Measurements from ENCODE around the gene ARHGAP42.

Gene ARHGAP42

DNA sequence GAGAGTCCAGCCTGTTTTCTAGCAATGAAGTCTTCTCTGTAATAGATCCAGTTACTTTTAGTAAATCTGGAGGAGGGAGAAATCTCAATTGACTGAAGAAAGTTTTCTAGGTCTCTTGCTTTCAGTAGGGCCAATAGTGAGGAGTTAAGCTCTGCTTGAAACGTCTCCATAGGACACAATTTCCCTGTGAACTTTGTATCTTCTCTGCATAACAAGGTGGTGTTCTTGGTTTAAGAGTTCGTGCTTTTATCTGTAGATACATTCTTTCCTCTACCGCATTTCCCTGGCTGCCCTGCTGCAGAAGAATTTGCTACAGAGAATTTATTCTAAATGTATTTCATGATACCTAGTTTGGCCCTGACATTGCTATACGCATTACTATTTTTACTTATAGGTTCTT lies 183.1 kb downstream of the ARHGAP42 start:
- no peak for DNase-seq (ENCODE audit: low read depth)
- TF ChIP-seq CTCF (IDR thresholded peaks at IDR 0.05; ENCODE audit: control insufficient read depth, insufficient read depth, low read depth, low read length, missing control alignments), result no peak
- H3K4me3 ChIP-seq (ENCODE audit: control insufficient read depth, low read depth, low read length), result no peak overlapping the region

DNA sequence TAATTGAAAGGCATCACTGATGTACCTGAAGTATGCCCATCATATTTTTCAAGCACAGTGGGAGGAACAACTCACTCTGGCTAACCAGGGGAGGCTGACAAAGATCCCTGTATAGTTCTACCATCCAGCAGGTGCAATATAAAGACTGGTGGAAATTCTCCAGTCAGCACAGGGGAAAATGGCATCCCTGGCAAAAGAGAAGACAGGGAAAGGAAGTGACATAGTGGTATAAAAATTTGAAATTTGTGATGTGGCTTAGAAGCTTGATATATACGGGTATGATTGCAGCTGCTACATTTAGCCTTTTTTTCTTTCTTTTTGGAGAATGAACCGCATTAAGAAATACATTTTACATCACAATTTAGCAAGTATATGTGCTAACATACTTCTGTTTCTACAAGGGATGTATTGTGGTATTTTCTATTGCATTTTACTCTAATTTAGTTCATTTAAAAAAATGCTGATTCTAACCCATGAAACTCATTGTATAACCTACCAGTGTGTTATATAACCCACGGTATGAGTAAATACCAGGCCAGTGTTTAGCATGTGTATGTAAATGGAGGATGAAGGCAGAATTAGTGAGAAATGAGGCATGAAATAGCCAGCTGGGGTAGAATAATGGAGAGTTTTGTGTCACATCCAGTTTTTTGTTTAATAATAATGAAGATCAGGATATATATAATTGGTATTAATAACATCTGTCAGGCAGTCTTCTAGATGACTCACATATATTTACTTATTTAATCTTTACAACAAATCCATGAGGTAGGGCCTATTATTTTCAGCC lies 186.1 kb downstream of the ARHGAP42 start:
- H3K4me3 ChIP-seq (ENCODE audit: control insufficient read depth, low read depth, low read length), result no peak overlapping the region
- no peak for TF ChIP-seq CTCF (IDR thresholded peaks at IDR 0.05; ENCODE audit: control insufficient read depth, insufficient read depth, low read depth, low read length, missing control alignments)
- DNase-seq (ENCODE audit: low read depth), result no peak

DNA sequence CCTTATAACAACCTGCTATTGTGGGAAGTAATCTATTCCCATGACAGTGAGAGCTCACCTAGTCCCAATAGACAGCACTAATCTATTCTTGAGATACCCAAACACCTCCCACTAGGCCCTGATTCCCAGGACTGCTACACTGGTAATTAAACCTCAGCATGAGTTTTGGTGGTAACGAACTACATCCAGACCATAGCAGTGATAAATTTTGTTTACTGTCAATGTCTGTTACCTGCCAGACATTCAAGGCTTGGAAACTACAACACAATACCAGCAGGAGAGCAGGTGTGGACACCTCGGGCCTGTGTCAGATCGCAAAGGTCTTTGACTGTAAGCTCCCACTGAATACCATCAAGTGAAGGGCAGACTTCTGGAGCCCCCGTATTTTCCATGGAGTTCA lies 187.1 kb downstream of the ARHGAP42 start:
- no peak for TF ChIP-seq CTCF (IDR thresholded peaks at IDR 0.05; ENCODE audit: control insufficient read depth, insufficient read depth, low read depth, low read length, missing control alignments)

DNA sequence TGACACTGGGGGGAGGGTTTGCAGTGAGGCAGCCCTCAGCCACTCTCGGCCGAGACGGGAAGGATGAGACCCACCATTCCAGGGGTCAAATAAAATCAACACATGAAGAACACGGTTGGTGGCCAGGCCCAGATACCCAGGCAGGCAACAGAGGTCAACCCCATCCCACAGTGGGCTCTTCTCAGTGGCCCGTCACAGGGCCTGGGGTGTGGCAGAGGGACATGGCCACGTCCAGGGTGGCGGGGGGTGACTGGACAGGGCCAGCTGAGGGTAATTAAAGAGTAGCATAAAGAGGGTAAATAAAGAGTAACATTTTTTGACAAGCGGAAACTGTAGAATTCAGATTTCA lies 188.4 kb downstream of the ARHGAP42 start:
- no peak for TF ChIP-seq CTCF (IDR thresholded peaks at IDR 0.05; ENCODE audit: control insufficient read depth, insufficient read depth, low read depth, low read length, missing control alignments)
- H3K4me3 ChIP-seq (ENCODE audit: control insufficient read depth, low read depth, low read length), result no peak overlapping the region
- no peak for DNase-seq (ENCODE audit: low read depth)

More for the DNA sequence above, 187.1 kb downstream of the ARHGAP42 start:
- no peak for DNase-seq (ENCODE audit: low read depth)
- no peak overlapping the region for H3K4me3 ChIP-seq (ENCODE audit: control insufficient read depth, low read depth, low read length)

DNA sequence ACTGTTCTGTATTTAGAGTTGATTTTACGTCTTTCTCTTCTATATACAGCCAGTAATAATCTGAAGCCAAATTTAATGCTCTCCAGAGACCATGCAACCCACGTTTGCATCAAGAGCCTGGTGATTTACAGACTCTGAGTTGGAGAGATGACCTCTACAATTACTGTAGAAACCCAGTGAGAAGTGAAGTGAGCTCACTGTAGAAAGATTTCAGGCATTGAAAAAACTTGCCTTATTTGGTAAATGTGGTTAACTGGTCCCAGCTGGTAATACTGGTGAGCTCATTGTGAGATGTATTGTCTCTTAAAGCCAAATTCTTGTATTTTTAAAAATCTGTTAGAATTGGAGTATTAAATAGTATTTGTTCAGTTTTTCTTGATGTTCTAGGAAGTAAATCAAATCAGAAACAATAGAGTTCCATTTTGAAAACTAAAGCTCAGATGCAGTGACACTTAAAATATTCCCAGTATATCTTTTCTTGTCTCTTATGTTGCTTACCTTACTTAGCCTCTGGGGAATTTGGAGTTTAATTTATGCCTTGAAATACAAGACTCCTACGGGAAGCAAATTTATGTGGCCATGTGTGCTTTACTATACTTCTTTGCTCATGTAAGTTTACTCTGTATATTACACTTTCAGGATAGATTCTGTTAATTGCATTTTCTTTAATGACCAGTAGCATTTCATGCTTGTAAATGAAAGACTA lies 189.9 kb downstream of the ARHGAP42 start:
- no peak for TF ChIP-seq CTCF (IDR thresholded peaks at IDR 0.05; ENCODE audit: control insufficient read depth, insufficient read depth, low read depth, low read length, missing control alignments)
- H3K4me3 ChIP-seq (ENCODE audit: control insufficient read depth, low read depth, low read length), result no peak overlapping the region
- peak; percentile 88 for DNase-seq (ENCODE audit: low read depth)

DNA sequence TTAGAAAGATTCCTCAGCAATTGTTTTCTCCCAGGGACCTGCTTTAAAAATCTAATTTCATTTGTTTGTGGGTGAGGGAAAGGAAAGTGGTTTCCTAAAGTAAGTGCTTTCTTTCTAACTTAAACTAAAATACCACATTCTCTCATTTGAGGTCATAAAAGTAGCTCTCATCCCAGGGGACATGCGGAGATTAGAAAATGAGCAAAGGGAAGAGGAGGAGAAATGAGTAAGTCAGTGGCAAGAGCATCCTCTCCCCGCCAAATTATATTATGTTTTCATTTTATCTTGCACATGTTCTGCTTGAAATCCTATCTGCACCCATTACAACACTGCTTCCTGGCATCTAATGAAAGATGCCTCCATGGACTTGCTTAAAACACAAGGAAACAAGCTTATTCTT lies 191.4 kb downstream of the ARHGAP42 start:
- TF ChIP-seq CTCF (IDR thresholded peaks at IDR 0.05; ENCODE audit: control insufficient read depth, insufficient read depth, low read depth, low read length, missing control alignments), result no peak
- H3K4me3 ChIP-seq (ENCODE audit: control insufficient read depth, low read depth, low read length), result no peak overlapping the region
- DNase-seq (ENCODE audit: low read depth), result peak; percentile 67
